GM12878 (cell line): Measurements from ENCODE around the gene CTAG1A.

Experiments
- BHLHE40 ChIP-seq, 2 experiments: fragments of 450-650 bp in 1 of 2; IDR thresholded peaks; 2 replicates each; pipeline ENCODE4 v1.6.1; 2011 to 2017; ENCODE audit warnings: low read depth in 2 of 2, borderline replicate concordance in 1 of 2, improper control_type of control experiment in 1 of 2, low read length in 1 of 2, mild to moderate bottlenecking in 1 of 2
- CEBPB ChIP-seq, 2 experiments: fragments of 150-350 bp in 1 of 2; IDR thresholded peaks; 2 replicates each; pipeline ENCODE4 v1.6.1; 2012 to 2014; ENCODE audit warnings: low read depth in 2 of 2, low read length in 2 of 2, borderline replicate concordance in 1 of 2, inconsistent platforms in 1 of 2
- EP300 ChIP-seq, 2 experiments: fragments of 150-350 bp in 1 of 2; IDR thresholded peaks; 2 replicates each; pipeline ENCODE4 v1.6.1; 2011 to 2012; ENCODE audit warnings: low read depth in 2 of 2, low read length in 2 of 2, borderline replicate concordance in 1 of 2, improper control_type of control experiment in 1 of 2, inconsistent platforms in 1 of 2; ENCODE audit not compliant: control insufficient read depth in 1 of 2
- MAX ChIP-seq: IDR thresholded peaks from 2 replicates; pipeline ENCODE4 v1.6.1; 2012; ENCODE audit warnings: low read depth, low read length, improper control_type of control experiment
- POLR2A ChIP-seq: IDR thresholded peaks from 2 replicates; pipeline ENCODE4 v1.6.1; 2011; ENCODE audit warnings: low read depth, mild to moderate bottlenecking, low read length
- POLR2AphosphoS5 ChIP-seq: IDR thresholded peaks from 2 replicates; pipeline ENCODE4 v1.6.1; 2011; ENCODE audit warnings: mild to moderate bottlenecking, low read length, inconsistent platforms
- TF ChIP-seq, protein P1 (sequence below): IDR thresholded peaks from 2 replicates; pipeline ENCODE4 v1.6.1; 2011; ENCODE audit warnings: mild to moderate bottlenecking, low read depth, low read length, moderate library complexity; ENCODE audit not compliant: insufficient replicate concordance
- TF ChIP-seq, protein P2 (sequence below), 3 experiments: IDR thresholded peaks in 2 of 3; conservative IDR thresholded peaks in 1 of 3; 2 replicates each; pipeline ENCODE4 v1.5.1; 2011; ENCODE audit warnings: low read depth in 3 of 3, low read length in 3 of 3, mild to moderate bottlenecking in 3 of 3, control low read depth in 2 of 3, moderate library complexity in 2 of 3, inconsistent platforms in 1 of 3, mixed read lengths in 1 of 3; ENCODE audit not compliant: control insufficient read depth in 2 of 3, insufficient read depth in 1 of 3; ENCODE audit errors: extremely low read depth in 1 of 3

DNA sequence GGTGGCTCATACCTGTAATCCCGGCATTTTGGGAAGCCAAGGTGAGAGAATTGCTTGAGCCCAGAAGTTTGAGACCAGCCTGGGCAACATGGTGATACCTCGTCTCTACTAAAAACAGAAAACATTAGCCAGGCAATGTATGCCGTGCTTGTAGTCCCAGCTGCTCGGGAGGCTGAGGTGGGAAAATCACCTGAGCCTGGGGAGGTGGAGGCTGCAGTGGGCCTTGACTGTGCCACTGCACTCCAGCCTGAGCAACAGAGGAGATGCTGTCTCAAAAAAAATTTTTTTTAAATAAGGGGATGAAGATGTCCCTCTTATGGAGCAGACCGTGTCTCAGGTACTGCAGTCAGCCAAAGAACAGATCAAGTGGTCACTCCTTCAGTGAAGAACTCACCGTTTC, 20.6 kb downstream of the CTAG1A start:
- TF ChIP-seq, protein P1, sequence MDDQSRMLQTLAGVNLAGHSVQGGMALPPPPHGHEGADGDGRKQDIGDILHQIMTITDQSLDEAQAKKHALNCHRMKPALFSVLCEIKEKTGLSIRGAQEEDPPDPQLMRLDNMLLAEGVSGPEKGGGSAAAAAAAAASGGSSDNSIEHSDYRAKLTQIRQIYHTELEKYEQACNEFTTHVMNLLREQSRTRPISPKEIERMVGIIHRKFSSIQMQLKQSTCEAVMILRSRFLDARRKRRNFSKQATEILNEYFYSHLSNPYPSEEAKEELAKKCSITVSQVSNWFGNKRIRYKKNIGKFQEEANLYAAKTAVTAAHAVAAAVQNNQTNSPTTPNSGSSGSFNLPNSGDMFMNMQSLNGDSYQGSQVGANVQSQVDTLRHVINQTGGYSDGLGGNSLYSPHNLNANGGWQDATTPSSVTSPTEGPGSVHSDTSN: no peak
- TF ChIP-seq EP300 (IDR thresholded peaks at IDR 0.05; ENCODE audit: borderline replicate concordance in 1 of 2, control insufficient read depth in 1 of 2, low read depth in 2 of 2, low read length in 2 of 2): no peak
- TF ChIP-seq CEBPB (IDR thresholded peaks at IDR 0.05; ENCODE audit: borderline replicate concordance in 1 of 2, low read depth in 2 of 2, low read length in 2 of 2): no peak
- TF ChIP-seq, protein P2, sequence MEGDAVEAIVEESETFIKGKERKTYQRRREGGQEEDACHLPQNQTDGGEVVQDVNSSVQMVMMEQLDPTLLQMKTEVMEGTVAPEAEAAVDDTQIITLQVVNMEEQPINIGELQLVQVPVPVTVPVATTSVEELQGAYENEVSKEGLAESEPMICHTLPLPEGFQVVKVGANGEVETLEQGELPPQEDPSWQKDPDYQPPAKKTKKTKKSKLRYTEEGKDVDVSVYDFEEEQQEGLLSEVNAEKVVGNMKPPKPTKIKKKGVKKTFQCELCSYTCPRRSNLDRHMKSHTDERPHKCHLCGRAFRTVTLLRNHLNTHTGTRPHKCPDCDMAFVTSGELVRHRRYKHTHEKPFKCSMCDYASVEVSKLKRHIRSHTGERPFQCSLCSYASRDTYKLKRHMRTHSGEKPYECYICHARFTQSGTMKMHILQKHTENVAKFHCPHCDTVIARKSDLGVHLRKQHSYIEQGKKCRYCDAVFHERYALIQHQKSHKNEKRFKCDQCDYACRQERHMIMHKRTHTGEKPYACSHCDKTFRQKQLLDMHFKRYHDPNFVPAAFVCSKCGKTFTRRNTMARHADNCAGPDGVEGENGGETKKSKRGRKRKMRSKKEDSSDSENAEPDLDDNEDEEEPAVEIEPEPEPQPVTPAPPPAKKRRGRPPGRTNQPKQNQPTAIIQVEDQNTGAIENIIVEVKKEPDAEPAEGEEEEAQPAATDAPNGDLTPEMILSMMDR (IDR thresholded peaks at IDR 0.05 in 2 of 3, conservative IDR thresholded peaks at IDR 0.05 in 1 of 3; ENCODE audit: control insufficient read depth in 2 of 3, extremely low read depth in 1 of 3, insufficient read depth in 1 of 3, low read depth in 3 of 3, low read length in 3 of 3): no peak
- no peak for TF ChIP-seq POLR2A
- TF ChIP-seq POLR2AphosphoS5: no peak
- TF ChIP-seq BHLHE40 (IDR thresholded peaks at IDR 0.05; ENCODE audit: borderline replicate concordance in 1 of 2, low read depth in 2 of 2, low read length in 1 of 2): no peak
- TF ChIP-seq MAX: no peak
